Glomerular visceral epithelial cell (primary cell): Measurements from ENCODE around the gene PBRM1.
"Not testable (repeated sequence)": the region's sequence is repeated elsewhere in the genome, so short reads cannot be mapped to it uniquely, and the experiment has no call there.

ENCODE experiments used
- DNase-seq: peaks from one replicate; pipeline ENCODE4 v3.0.0-alpha.2; 2016; ENCODE audit errors: extremely low spot score

PBRM1 gene

GRCh38 chr3:52685709-52686691, at the start of gene PBRM1, which contains the start of gene GNL3:
TSS of gene PBRM1 (minus strand) at chr3:52685913.
TSS of gene GNL3 (plus strand) at chr3:52686032. CDS start at chr3:52686093, 61 bp downstream.
- DNase-seq: peak; percentile 93

DNA sequence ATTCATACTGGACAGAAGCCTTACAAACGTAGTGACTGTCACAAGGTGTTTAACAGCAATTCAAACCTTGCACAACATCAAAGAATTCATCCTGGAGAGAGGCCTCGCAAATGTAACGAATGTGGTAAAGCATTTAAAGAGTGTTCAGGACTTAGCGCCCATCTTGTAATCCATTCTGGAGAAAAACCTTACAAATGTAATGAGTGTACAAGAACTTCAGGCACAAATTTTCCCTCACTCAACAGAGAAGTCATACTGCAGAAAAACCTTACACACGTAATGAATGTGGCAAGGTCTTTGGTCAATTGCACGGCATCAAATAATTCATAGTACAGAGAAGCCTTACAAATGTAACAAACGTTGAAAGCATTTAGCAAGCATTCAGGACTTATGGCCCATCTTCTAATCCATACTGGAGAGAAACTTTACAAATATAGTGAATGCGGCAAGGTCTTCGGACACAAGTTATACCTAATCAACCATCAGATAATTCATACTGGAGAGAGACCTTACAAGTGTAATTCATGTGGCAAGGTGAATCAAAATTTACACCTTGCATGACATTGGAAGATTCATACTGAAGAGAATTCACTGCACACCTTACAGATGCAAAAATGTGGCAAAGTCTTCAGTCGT, 47.7 kb upstream of the PBRM1 start:
- no peak for DNase-seq

- no peak for DNase-seq
Measured at GRCh38 chr3:52731590-52731989, 45.9 kb upstream of the PBRM1 start.

- DNase-seq: no peak
Measured at GRCh38 chr3:52730681-52731080, 45.0 kb upstream of the PBRM1 start.

GRCh38 chr3:52728753-52729152, 43.0 kb upstream of the PBRM1 start:
- DNase-seq: not testable (repeated sequence)

GRCh38 chr3:52724511-52724910, 38.8 kb upstream of the PBRM1 start:
- DNase-seq: no peak

DNA sequence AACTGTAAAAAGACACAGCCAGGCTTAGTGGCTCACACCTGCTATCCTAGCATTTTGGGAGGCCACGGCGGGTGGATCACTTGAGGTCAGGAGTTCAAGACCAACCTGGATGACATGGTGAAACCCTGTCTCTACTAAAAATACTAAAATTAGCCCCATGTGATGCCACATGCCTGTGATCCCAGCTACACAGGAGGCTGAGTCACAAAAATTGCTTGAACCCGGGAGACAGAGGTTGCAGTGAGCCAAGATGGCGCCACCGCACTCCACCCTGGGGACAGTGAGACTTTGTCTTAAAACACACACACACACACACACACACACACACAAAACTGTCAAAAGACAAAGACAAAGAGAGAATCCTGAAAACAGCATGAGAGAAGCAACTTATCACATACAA, 38.2 kb upstream of the PBRM1 start:
- no peak for DNase-seq

GRCh38 chr3:52722491-52722890, 36.8 kb upstream of the PBRM1 start:
- no peak for DNase-seq

- DNase-seq: no peak
Measured at GRCh38 chr3:52721730-52722008, 36.0 kb upstream of the PBRM1 start.

GRCh38 chr3:52721002-52721729, 35.5 kb upstream of the PBRM1 start:
- DNase-seq: no peak

DNA sequence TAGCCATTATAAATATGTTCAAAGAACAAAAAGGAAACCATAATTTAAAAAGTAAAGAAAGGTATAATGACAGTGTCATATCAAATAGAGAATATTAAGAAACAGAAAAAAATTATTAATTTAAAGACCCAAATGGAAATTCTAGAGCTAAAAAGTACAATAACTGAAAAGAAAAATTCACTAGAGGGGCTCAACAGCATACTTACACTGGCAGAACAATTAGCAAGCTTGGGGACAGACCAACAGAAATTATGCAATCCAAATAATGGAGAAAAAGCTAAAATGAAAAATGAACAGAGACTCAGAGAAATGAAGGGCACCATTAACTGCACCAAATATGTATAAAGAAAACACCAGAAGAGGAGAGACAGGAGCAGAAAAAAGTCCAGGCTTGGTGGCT, 33.9 kb upstream of the PBRM1 start:
- DNase-seq: no peak

GRCh38 chr3:52715714-52716305, 30.1 kb upstream of the PBRM1 start:
- DNase-seq: no peak

DNA sequence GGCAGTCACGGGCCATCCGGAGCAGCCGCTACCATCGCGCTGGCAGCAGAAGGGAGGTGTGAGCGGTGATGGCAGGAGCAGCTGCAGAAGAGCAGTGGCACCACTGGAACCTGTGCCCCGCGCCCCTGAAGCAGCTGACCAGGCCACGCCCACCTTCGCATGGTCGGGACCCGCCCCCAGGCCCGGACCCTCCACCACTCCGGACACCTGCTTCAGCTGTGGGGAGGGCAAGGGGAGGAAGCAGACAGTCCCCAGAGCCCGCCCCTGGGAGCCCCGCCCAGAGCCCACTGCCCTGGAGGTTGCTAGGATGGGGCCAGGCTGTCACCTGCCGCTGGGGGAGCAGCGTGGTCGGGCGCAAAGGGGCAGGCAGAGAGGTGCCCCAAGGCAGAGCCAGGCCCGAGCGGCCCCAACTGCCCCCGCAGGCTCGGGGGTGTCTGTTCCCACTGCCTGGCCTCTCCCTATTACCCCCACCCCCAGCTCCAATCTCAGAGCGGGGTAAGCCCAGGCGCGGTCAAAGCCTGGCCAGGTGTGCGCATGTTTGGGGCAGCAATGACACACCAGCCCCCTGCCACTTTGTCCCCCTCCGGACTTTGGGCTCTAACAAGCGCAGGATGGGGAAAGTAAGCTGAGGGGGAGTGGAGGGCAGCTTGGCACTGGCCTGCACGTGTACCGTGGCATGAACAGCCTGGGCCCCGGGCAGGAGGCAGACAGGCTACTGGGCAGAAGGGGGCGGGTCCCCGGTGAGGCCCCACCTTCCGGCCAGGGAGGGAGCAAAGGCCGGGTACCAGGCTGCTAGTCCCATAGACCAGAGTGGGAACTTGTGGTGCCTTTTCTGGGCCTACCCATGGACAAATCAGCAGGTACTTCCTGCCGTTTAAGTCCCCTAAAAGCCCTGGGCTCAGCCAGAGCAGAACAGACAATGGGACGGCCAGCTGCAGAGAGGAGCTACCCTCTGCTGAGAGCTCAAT, 28.9 kb upstream of the PBRM1 start:
- no peak for DNase-seq

DNA sequence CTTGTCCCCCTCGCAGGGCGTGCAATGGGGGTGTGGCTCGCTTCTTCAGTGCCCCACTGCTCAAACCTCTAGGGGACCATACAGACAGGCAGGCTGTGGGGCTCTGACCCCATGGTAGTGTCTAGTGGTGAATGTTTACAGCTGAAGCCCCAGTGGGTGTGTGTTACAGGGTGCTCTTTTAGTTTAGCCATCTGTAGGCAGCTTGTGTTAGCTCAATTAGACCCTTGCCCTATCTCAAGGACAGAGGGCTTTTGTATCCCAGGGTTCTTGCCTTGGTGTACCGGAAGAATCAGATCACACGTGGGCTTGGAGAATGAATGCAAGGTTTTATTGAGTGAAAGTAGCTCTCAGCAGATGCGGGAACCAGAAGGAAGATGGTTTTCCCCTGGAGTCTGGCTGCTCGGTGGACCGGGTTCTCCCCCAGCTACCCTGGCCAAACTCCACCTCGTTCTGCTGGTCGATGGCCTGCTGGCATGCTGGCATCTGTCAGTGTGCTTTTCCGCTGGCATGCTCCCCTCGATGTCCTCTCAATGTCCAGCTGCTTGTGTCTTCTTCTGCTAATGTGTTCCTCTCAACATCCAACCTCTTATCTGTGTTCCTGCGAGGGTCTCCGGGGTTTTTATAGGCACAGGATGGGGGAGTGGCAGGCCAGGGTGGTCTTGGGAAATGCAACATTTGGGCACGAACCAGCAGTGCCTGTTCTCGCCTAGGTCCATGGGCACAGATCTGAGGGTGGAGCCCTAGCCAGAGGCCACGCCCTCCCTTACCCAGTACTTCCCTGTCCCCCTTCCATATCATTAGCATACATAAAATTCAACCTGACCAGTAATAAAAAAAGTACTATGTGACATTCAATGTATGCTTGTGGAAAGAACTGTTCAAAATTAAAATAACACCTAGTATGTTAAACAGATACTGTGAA, 26.8 kb upstream of the PBRM1 start:
- DNase-seq: no peak

GRCh38 chr3:52710512-52710911, 24.8 kb upstream of the PBRM1 start:
- DNase-seq: no peak

GRCh38 chr3:52707585-52707984, 21.9 kb upstream of the PBRM1 start:
- no peak for DNase-seq

GRCh38 chr3:52705688-52706686, 20.3 kb upstream of the PBRM1 start, which contains the start of the genes GLT8D1 and SPCS1:
TSS of gene GLT8D1 (minus strand) at chr3:52705791. CDS start at chr3:52700460, 5,331 bp downstream.
TSS of gene SPCS1 (plus strand) at chr3:52706106. CDS start at chr3:52706247, 141 bp downstream.
- DNase-seq: peak; percentile 81

DNA sequence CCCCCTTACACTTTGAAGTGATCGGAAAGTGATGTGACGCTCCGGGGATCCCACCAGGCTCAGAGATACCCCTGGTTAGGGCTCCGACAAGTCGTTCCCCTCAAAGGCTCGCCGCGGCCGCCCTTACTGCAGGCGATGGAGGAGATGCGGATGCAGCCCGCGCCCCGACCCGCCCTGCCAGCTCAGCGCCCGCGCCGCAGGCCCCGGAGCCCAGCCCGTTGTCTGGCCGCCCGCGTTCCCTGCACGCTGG, 19.6 kb upstream of the PBRM1 start:
- no peak for DNase-seq
